Cortex of kidney (tissue), 1 donor: Measurements from ENCODE around the gene TCF4.

Source experiments
- DNase-seq: peaks from one replicate; lab custom pipeline; 2025; lab: John Stamatoyannopoulos, UW

Gene TCF4

DNA sequence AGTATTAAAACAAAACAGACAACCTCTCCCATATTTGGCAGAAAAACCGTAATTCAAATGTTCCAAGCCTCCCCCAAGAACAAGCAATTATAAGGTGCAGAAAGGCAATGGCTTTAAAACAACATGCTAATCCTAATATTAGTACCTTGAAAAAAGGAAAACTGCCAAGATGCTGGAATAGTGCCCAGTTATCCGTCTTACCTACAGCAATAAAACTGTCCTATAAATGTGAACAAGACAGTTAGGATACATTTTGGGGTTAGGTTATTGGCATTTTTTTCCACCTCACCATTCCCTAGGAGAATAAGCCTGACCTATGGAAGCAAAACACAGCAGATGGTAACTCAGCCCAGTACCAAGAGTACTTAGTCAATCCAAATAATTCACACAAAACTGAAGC is 83.2 kb downstream of the TCF4 start:
- no peak for DNase-seq

DNA sequence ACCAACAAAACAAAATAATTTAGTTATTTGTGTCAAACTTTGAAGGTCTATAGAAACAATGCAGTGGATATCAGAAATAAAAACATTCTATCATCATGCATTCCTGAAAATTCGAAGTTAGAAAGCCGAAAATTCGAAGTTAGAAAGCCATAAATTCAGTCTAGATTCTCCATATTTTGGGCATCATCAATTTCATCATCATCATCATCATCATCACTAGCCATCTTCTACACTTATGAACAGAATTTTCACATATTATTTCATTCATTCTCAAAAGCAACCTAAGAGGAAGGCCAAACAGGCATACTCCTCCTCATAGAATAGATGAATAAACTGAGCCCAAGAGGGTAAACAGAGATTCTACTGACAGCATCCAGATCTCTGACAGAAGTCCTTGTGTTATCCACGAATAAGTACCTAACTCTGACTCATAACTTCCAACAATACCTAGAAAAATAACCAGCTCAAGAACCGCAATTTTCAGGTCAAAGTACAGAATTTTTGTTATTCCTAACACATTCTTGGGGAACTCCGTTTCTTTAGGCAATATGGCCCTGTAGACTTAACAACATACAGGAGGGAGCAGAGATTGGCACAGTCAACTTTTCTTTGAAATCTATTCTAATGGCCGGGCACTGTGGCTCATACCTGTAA is 84.7 kb downstream of the TCF4 start:
- DNase-seq = no peak

DNA sequence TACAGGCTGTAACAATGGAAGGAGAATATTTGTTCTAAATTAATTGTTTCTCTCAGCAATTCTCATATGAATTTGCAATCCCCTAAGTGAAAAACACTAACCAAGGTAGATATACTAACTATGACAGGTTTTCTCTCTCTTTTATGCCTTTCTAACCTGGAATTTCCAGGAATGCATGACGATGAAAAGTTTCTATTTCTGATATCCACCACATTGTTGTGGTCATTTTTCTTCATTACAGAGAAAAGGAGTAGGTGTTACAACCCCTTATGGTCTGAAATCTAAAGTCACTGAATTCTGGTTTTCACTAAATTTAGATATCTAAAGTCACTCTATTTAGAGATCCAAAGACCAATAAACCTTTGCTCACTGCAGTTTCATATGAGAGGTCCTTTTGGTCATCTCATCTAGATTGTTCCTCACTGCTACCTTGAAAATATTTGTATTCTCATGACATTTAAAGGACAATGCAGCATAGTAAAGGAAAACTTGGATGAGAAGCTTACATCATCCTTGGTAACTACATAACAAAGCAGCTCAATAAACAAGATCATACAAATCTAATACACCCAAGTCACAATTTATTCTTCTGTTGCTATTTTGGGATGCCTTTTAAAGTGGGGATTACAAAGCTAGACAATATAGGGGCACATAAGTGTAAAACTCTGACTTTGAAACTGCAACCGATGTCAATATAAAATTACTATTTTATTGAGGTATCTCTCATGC is 85.8 kb downstream of the TCF4 start:
- DNase-seq = no peak

DNA sequence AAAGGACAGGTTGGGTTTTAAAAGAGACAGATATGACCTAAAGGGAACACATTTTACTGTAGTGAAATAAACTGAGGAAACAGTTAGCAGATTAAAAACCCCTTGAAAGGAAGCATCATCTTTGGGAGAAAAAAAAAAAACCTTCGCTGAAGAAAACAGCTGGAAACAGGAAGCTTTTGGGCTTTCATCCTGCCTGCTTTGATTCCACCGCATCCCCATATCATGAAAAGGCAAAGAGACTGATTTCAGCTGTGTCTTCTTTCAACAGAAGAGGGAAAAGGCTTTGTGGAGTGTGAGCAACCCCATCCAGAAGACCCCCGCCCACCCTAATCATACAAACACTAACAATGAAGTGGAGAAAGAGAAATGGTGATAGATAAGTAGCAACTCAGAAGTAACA is 86.4 kb downstream of the TCF4 start:
- no peak for DNase-seq

DNA sequence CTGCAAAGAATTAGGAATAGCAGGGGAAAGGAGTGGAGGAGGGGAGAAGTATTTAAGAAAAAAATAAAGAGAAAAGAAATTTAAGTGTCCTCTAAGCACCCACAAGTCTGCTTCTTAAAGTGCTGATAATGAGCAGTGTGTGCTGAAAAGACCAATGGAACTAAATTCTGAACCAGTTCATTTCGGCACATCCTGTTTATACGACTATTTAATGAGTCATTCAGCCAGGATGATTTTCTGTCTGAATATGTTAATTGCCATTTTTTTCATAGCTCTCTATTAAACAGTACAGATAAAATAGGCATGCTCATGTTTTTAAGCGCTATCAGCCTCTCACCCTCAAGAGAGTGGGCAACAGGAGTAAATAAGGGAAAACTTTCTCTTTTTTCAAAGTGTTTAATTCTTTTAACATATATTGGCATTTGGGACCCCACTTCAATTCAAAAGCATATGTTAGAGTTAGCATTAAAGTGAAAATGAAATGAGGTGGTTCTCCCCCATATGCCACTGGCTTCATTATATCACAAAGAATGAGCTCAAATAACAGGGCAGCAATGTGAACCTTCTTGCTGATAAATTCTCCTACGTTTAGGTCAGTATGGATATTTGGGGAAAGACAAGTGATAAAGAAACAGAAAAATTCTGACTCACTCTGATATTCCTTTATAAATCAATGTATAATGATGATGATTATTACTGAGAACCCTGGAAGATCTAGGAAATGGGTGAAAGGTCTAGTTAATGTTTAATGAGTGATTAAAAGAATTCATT is 87.5 kb downstream of the TCF4 start:
- DNase-seq = no peak

DNA sequence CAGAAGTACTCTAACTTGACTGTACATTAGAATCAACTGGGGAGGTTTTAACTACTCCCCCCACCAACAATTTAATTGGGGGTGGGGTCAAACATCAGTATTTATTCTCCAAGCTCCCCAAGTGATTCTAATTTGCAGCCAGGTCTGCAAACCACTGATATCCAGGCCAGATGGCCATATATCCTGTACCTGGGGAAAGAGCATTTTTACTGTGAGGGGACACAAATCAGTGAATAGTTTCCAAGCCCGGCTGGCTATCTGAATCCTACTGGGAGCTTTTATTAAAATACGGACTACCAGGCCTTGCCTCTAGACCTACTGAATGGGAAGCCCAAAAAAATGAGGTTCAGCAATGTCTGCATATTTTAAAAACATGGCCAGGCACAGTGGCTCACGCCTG is 88.5 kb downstream of the TCF4 start:
- DNase-seq = no peak

DNA sequence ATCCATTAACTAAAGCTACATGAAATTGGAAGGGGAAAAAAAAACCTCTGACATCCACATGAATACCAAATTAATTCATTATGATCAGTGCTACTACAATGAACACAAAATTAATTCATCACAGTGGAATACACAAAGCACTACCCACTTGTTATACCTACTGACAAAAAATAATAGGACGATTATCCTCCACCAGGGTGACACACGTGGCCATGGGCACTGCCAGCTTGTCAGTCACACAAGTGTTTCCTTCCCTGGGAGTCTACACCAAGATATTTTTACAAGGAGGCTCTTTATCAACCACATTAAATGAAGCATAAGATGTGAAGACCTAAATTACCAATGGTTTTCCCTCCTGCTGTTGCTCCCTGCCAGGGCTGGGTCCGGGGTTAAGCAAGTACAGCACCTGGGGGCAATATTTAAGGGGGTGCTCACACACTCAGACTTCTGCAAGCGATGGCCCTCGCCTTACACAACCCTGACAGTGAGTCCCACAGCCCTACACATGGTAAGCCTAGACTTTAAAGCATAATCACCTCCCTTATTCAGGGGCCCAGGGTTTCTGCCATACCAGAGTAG is 90.1 kb downstream of the TCF4 start:
- no peak for DNase-seq

DNA sequence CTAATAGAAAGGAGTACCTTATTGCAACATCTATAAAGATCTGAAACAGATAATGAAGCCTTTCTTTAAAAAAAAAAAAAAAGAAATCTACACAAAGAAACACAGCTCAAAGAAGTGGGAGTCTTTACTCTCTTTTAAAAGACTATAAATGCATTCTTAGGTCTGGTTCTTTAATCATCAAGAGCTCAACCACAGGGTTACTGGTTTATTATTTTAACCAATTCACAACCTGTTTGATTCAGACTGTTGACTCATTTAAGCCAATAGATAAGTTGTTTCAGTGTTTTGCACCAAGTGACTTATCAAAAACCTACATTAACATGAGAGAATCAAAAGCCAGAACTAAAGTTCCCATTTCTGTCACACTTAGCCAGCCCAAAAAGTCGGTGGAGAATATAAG is 93.1 kb downstream of the TCF4 start:
- no peak for DNase-seq

DNA sequence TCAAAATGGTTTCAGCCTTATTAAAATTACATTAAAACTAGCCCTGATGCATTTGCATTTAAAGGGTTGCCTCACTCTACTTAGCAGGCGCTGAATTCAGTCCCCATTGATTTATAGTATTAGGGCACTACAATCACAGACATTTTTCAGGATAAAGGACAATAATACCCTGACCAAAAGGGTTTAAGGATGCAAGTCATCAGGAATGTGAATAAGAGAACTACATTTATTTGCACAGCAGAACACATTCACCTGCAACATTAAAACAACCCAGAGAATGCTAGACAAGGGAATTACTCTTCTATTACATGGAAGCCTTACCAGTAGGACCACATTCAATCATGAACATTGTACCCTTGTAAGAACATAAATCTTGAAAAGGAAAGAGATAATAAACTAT is 93.6 kb downstream of the TCF4 start:
- DNase-seq = no peak

DNA sequence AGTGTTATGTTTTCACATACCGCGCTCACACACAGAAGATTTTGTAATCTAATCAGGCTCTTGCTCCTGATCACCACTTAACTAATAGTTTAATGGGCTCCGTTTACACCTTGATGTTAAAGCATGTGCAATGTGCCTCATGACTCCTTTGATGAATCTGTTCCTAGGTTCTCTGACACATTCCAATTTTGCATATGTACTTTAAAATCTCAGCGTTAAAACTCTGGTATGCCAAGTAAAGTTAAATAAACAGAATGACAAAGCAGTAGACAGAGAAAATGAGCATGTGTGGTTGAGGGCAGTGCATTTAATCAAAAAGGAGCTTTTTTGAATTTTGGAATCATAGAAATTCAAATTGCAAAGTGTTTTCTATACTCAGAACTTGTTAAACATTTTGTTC is 96.4 kb downstream of the TCF4 start:
- DNase-seq = no peak

DNA sequence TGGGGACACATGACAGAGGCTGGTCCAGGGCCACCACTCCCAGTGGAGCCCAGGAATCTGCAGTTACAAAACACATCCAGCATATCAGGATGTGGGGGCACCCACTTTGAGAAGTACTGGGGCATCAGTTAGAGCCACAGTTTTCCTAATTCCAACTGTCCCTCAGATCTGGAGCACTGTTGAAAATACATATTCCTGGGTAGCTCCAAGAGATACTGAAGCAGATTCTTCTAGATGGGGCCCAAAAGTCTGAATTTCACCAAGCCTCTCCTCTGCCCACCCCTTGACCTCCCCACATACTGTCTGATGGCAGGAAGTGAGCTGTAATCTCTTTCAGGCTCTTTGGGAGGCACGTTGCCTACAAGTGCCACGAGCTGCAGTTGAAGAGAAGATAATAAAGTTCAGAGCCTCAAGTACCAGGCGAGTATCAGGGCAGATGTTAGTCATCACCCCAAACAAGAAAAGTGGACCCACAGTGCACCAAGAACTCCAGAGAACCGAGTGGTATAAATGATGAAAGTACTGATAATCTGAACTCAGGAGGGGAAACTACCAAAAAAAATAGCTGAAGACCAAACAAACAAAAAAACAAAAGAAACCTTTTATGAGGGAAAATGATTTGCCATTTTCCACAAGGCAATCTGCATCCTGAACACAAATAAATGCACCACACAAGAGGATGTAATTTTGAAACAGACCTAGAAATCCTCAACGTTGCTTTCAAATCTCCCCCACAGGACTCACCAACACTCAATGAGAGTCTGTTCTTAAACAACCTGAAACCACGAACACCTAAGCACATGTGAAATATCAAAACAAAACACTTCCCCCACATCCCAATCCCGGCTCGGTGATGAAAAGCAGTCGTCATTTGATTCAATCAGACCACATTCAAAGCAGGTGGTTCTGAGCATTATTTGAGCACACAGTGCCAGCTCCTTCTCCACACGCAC is 98.7 kb downstream of the TCF4 start:
- no peak for DNase-seq

DNA sequence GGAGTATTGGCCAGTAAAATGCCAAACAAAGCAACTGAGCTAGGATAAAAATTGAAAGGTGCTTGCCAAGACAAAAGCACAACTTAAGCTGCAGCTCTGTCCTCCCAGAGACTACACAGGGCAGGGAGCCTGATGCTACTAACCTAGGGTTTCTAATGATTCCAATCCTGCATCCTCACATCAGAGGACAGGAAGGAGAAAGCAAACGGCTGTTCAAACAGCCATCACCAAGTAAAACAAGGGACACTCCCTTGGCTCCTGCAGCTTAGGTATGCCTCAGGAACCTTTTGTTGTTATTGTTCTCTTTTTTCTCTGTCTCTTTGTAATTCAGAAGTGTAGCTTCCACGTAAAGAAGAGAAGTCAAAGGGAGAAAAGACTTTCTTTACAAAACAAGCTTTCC is 99.5 kb downstream of the TCF4 start:
- DNase-seq = no peak

DNA sequence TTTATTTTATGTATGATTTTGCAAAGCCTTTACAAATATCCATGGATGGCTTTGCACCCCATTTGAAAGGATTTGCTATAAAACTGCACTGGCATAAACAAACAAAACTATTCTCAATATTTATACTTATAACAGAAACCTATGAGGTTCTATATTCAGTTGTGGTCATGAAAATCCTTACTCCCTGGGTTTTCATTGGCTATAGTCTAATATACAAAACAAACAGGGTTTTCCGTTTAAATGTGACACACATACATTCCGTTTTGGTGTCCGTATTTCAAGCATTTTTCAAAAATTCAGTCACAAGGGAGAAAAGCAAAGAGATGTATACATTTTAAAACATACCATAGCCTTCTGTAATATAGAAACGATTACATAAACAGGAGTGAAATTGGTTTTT is 100.0 kb downstream of the TCF4 start:
- no peak for DNase-seq

DNA sequence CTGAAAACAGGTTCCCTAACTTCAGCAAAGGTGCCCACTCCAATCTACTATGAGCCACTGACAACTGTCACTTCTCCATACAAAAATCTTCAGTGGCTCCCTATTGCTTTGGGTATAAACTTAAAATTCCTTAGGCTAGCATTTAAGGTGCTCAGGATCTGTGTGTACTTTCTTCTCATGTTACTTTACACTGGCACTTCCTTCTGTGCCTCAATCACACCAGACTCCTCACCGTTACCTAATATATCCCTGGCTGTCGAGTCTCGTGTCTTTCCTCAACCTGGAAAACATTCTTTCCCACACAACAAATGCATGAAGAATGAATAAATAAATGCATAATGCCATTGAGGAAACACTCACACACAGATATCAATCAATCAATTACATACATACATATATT is 101.1 kb downstream of the TCF4 start:
- no peak for DNase-seq

DNA sequence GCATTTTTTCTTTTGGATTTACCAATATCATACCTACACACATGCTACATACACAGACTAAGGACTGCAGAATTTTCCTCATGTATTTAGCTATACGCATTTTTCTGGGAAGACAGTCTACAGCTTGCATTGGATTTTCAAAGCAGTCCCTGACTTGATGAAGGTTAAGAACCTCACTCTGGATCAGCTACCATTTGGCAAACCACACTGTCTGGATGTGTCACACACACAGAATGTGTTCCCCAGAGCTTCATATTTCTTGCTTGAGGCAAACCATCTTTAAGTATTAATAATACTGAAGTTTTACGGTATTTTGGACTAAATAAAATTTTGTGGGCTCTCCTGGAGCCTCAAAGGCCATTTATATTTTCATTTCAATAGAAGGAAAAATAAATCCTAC is 102.3 kb downstream of the TCF4 start:
- DNase-seq = no peak

DNA sequence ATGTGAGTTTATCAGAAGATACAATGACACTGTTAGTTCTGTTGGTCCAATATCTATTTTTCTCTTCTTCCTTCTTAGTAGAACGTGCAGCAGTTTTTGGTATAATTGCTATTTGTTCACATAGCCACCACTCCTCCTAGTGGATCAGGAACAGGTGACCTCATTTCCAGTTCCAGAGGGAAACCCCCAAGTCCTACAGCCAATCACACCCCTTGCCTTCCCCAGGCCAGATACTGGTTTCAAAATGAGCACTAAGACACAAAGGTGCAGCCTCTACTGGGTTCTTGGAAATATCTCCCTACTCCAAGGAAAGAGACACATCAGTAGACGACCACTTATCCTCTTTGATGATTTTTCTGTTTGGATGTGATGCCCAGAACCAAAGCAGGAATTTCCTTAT is 103.2 kb downstream of the TCF4 start:
- DNase-seq = no peak

DNA sequence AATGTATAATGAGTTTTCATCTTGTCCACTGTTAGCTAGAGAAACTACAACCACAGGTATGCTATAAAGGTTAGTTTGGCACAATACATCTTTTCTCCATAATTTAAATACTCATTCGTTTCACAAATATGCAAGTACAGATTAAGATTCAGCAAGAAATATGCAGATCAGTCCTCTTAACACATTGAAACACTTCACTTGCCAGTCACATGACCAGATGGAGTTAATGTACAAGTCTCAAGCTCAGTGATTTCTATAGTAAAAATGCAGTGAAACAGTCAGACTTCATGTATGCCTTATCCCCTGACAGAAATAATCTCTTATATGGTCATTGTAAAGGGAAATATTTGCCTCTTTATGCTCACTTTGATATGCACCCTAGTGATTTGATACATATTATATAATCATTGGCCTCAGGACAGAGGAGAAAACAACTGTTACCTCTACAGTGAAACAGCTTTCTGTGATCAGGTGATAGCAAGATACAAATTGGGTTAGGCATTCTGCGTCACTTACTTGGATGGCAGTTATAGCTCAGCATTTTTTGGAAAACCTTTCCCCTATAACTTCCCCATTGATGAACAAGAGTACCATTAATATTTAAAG is 104.6 kb downstream of the TCF4 start:
- no peak for DNase-seq

DNA sequence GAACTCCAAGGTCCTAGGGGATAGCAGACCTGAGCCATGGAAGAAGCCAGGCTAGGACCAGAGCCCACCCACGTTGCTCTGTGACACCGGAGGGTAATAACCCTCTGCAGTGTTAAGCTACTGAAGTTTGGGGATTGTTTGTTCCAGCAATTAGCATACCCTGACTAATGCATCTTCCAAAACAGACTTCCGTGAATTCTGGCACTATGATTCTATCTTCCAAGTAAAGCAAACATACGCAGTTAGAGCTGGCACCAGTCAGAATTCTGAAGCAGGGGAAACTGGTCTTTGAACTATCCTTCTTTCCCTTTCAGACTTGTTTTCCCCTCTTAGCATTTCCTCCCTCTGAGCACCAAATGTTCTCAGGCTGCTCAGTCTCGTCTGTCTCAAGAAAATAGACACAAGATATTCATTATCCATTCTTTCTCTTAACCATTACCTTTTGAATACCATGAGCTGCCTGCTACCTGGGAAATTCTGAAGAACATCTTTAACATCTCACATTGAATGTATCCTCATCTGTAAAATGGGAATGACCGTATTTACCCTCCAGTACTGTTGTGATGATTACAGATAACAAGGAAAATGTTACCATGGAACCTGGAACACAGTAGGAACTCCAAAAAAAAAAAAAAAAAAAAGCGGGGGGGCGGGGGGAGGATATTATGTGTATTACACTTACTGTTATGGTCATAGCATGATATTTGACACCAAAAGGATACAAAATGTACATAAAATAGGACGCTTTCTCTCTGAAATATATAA is 108.2 kb downstream of the TCF4 start:
- DNase-seq = no peak

DNA sequence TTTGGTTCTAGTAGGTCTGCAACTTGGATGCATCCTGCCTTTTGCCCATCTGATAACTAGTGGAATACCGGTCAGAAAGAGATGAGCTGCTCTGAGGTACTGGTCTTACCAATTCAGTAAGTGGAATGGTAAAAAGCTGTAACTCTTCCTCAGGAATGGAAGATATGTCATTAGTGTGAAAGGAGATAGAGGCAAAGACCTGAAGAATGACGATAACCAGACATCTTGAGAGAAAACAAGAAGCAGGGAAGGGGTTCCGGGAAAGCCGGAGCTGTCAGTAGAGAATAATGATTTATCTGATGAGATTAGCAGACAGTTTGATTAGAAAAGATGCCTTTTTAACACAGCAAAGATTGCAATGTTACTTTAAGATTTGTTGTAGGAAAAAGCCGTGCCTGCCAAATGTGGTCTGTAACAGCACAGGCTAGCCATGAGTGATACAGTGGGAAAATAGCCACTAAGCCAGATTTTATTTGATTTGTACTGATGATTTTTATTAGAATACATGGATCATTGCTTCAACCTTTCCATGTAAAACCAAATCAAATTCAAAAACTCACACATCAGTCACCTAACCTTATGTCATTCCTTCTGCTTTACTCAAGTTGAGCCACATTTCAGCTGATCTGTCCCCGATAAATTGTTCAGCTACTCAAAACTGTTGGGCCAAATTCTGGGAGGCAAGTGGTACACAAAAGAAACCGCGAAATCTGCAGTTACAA is 110.0 kb downstream of the TCF4 start:
- no peak for DNase-seq

DNA sequence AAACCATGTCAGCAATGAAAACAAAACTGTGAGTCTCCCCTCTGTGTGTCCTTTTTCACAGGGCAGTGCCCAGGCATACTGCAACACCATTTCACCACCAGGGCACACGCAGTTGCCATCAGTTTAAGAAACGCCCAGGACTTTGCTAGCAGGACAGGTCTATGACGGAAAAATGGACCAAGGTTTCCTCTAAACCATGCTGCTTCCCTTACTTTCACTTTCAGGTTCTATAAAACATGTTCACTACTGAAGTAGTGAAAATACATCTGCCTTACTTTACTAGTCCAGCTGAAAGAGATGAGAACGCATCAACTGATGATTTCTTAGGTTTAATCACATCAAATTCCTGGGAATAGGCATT is 110.5 kb downstream of the TCF4 start:
- no peak for DNase-seq
